OCI-LY3 (cell line): Measurements from ENCODE around the gene LTV1.

Experiments used
- EZH2phosphoT487 ChIP-seq: fragments of 200-600 bp; shearing (Covaris generic); IDR thresholded peaks from 2 replicates; pipeline ENCODE4 v1.6.1; 2018; ENCODE audit warnings: antibody characterized with exemption, mixed run types, low read depth
- TF ChIP-seq, protein P1 (sequence below): fragments of 200-600, 300-600 bp; sonication (generic); IDR thresholded peaks from 2 replicates; pipeline ENCODE4 v1.5.1; 2014; ENCODE audit warnings: antibody characterized with exemption, low read length, low read depth

DNA sequence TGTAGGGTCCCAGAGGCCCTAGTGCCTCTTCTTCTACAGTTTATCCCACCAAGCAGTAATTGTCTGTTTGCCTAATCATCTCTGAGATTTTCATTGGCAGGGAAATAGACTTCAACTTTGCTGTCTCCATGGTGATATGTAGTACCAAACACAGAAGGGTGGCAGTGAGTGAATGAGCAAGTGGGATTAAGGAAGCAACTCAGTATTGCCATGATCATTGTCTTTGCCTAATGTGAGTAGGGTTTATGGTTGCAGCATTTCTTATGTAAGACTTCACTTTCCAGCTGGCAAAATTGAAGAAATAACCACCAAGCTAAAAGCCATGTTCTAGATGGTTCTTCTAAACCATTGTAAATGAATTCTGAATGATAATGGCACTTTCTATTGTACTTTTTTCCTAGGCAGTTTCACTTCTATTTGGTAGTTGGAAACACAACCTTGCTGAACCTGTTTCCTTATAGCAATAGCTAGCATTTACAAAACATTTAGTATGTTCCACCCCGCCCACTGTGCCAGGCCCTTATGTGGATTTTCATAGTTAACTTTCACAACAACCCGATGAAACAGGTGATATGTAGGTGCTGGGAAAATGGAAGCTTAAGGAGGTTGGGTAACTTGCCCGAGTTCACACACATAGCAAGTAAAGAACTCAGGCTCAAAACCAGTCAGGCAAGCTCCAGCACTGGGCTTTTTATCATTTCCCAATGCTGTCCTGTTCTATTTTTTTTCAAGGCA lies 53.2 kb downstream of the LTV1 start:
- TF ChIP-seq, protein P1, sequence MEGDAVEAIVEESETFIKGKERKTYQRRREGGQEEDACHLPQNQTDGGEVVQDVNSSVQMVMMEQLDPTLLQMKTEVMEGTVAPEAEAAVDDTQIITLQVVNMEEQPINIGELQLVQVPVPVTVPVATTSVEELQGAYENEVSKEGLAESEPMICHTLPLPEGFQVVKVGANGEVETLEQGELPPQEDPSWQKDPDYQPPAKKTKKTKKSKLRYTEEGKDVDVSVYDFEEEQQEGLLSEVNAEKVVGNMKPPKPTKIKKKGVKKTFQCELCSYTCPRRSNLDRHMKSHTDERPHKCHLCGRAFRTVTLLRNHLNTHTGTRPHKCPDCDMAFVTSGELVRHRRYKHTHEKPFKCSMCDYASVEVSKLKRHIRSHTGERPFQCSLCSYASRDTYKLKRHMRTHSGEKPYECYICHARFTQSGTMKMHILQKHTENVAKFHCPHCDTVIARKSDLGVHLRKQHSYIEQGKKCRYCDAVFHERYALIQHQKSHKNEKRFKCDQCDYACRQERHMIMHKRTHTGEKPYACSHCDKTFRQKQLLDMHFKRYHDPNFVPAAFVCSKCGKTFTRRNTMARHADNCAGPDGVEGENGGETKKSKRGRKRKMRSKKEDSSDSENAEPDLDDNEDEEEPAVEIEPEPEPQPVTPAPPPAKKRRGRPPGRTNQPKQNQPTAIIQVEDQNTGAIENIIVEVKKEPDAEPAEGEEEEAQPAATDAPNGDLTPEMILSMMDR, result no peak
- TF ChIP-seq EZH2phosphoT487, result no peak
